Stimulated activated naive CD8-positive, alpha-beta T cell treated with anti-CD3 and anti-CD28 coated beads, Interleukin-15, Interleukin-2, amounts not matched to agents 100 ng/mL and 50 ng/mL, for 24 hours (primary cell): ENCODE measurements around the gene TCF7L2.

Experiments
- H3K27ac Mint-ChIP-seq: one replicate; pipeline ENCODE4 v1.8.0; 2021; ENCODE audit warnings: mild to moderate bottlenecking, mixed read lengths
- H3K27me3 Mint-ChIP-seq: one replicate; pipeline ENCODE4 v1.8.0; 2021; ENCODE audit warnings: mixed read lengths
- H3K36me3 Mint-ChIP-seq: one replicate; pipeline ENCODE4 v1.8.0; 2021; ENCODE audit warnings: low read depth, mixed read lengths
- H3K4me1 Mint-ChIP-seq: one replicate; pipeline ENCODE4 v1.8.0; 2021; ENCODE audit warnings: low read depth, mixed read lengths
- H3K4me3 Mint-ChIP-seq: one replicate; pipeline ENCODE4 v1.8.0; 2021; ENCODE audit warnings: mild to moderate bottlenecking, mixed read lengths
- H3K9me3 Mint-ChIP-seq: one replicate; pipeline ENCODE4 v1.8.0; 2021; ENCODE audit warnings: mixed read lengths

TCF7L2 gene

GRCh38 chr10:113151190-113151666 is 201.2 kb downstream of the TCF7L2 start:
- Mint-ChIP-seq H3K9me3 (no peaks in the 10 kb centered on the region), H3K4me3 (no peak overlapping the region), H3K4me1 (no peaks in the 10 kb centered on the region), H3K27ac (no peak overlapping the region), H3K36me3 (peaks cover 22% of the 10 kb centered on the region), H3K27me3 (no peaks in the 10 kb centered on the region)

- H3K27ac Mint-ChIP-seq = no peak overlapping the region
Measured at GRCh38 chr10:113153493-113154102, 203.6 kb downstream of the TCF7L2 start.

DNA sequence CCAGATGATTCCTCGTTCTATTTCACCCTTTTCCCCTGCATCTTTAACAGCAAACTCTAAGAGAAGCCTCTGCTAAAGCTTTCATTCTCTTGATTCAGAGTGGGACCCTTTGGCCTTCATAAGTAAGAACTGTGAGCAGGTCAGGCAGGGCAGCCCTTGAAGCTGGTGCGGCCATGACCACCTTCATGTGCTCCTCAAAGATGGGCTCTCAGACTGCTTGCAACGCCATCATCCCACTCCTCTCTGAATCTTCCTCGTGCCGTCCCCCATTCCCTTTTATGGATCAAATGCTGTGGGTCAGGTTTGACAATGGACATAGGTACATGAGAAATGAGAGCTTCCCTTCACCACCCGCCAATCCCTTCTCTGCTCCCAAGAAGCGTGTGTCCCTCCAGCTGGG is 207.4 kb downstream of the TCF7L2 start:
- Mint-ChIP-seq H3K36me3 (peaks cover 15% of the 10 kb centered on the region), H3K9me3 (no peaks in the 10 kb centered on the region)

More at GRCh38 chr10:113153493-113154102, 203.6 kb downstream of the TCF7L2 start:
- H3K27me3 Mint-ChIP-seq = no peaks in the 10 kb centered on the region
- H3K36me3 Mint-ChIP-seq = peaks cover 25% of the 10 kb centered on the region
- H3K9me3 Mint-ChIP-seq = no peaks in the 10 kb centered on the region
- no peak overlapping the region for H3K4me3 Mint-ChIP-seq
- H3K4me1 Mint-ChIP-seq = no peaks in the 10 kb centered on the region

GRCh38 chr10:113158183-113158582 is 208.1 kb downstream of the TCF7L2 start:
- H3K36me3 Mint-ChIP-seq = peaks cover 11% of the 10 kb centered on the region
- no peak overlapping the region for H3K4me3 Mint-ChIP-seq
- no peak overlapping the region for H3K27ac Mint-ChIP-seq
- H3K9me3 Mint-ChIP-seq = no peaks in the 10 kb centered on the region
- H3K4me1 Mint-ChIP-seq = no peaks in the 10 kb centered on the region
- H3K27me3 Mint-ChIP-seq = no peaks in the 10 kb centered on the region

More for the DNA sequence above, 207.4 kb downstream of the TCF7L2 start:
- Mint-ChIP-seq H3K27me3 (no peaks in the 10 kb centered on the region), H3K4me3 (no peak overlapping the region), H3K27ac (no peak overlapping the region), H3K4me1 (no peaks in the 10 kb centered on the region)

- Mint-ChIP-seq H3K27ac (no peak overlapping the region), H3K27me3 (no peaks in the 10 kb centered on the region), H3K4me1 (no peaks in the 10 kb centered on the region), H3K4me3 (no peak overlapping the region), H3K36me3 (peaks cover 4% of the 10 kb centered on the region), H3K9me3 (no peaks in the 10 kb centered on the region)
Measured at GRCh38 chr10:113159563-113159962, 209.5 kb downstream of the TCF7L2 start.

DNA sequence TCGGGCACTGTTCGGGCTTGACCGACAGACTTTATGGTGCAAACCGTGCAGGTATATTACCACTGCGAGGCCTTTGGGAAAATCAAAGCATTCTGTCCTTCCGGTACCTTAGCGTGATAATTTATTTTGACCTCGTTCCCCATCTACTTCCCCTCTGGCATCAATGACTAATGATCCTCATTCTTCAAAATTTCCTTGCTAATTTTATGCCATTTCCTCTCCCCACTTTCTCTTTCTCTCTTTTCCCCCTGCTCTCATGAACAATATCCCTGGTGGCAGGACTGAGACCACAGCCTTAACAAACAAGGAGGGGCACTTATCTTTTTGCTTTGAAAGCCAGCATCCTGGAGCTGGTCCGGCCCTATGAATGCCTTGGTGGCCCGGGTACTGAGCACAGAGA is 210.6 kb downstream of the TCF7L2 start:
- H3K36me3 Mint-ChIP-seq = peaks cover 4% of the 10 kb centered on the region
- no peak overlapping the region for H3K4me3 Mint-ChIP-seq
- no peaks in the 10 kb centered on the region for H3K4me1 Mint-ChIP-seq
- H3K27ac Mint-ChIP-seq = no peak overlapping the region
- H3K9me3 Mint-ChIP-seq = no peaks in the 10 kb centered on the region
- no peaks in the 10 kb centered on the region for H3K27me3 Mint-ChIP-seq

GRCh38 chr10:113161066-113161465 is 211.0 kb downstream of the TCF7L2 start:
- H3K9me3 Mint-ChIP-seq = no peaks in the 10 kb centered on the region
- H3K4me3 Mint-ChIP-seq = no peak overlapping the region
- no peaks in the 10 kb centered on the region for H3K27me3 Mint-ChIP-seq
- H3K4me1 Mint-ChIP-seq = no peaks in the 10 kb centered on the region
- peaks cover 4% of the 10 kb centered on the region for H3K36me3 Mint-ChIP-seq
- H3K27ac Mint-ChIP-seq = no peak overlapping the region

GRCh38 chr10:113162960-113163359 is 212.9 kb downstream of the TCF7L2 start:
- no peak overlapping the region for H3K27ac Mint-ChIP-seq
- peaks cover 2% of the 10 kb centered on the region for H3K36me3 Mint-ChIP-seq
- no peak overlapping the region for H3K4me3 Mint-ChIP-seq
- H3K27me3 Mint-ChIP-seq = no peaks in the 10 kb centered on the region
- H3K9me3 Mint-ChIP-seq = no peaks in the 10 kb centered on the region
- H3K4me1 Mint-ChIP-seq = no peaks in the 10 kb centered on the region

DNA sequence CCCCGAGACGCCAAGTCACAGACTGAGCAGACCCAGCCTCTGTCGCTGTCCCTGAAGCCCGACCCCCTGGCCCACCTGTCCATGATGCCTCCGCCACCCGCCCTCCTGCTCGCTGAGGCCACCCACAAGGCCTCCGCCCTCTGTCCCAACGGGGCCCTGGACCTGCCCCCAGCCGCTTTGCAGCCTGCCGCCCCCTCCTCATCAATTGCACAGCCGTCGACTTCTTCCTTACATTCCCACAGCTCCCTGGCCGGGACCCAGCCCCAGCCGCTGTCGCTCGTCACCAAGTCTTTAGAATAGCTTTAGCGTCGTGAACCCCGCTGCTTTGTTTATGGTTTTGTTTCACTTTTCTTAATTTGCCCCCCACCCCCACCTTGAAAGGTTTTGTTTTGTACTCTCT is 215.6 kb downstream of the TCF7L2 start:
- no peaks in the 10 kb centered on the region for H3K27me3 Mint-ChIP-seq
- no peak overlapping the region for H3K27ac Mint-ChIP-seq
- H3K4me1 Mint-ChIP-seq = peaks cover 13% of the 10 kb centered on the region
- no peak overlapping the region for H3K4me3 Mint-ChIP-seq
- H3K36me3 Mint-ChIP-seq = no peaks in the 10 kb centered on the region
- no peaks in the 10 kb centered on the region for H3K9me3 Mint-ChIP-seq

- Mint-ChIP-seq H3K36me3 (no peaks in the 10 kb centered on the region), H3K4me1 (peaks cover 13% of the 10 kb centered on the region), H3K4me3 (no peak overlapping the region), H3K27me3 (no peaks in the 10 kb centered on the region), H3K27ac (no peak overlapping the region), H3K9me3 (no peaks in the 10 kb centered on the region)
Measured at GRCh38 chr10:113167702-113168101, 217.7 kb downstream of the TCF7L2 start.

DNA sequence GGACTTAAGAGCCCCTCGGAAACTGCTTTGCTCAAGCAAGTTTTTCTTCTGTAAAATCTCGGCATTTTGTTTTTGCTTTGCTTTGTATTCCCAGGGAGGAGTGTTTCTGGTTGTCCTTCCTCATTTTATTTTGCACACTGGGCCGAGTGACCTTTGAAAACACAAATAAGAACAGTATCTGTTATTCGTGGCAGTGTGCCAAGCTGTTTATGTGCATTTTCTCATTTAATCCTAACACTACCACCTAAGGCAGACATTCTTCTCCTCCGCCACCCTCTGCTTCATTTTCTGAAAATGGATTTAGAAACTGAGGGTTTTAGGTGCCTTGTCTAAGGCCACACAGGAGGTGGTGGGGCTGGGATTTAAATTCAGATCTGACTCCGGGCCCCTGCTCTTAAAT is 218.5 kb downstream of the TCF7L2 start:
- Mint-ChIP-seq H3K27me3 (no peaks in the 10 kb centered on the region), H3K36me3 (no peaks in the 10 kb centered on the region), H3K27ac (no peak overlapping the region), H3K4me1 (peaks cover 13% of the 10 kb centered on the region), H3K4me3 (no peak overlapping the region), H3K9me3 (no peaks in the 10 kb centered on the region)

DNA sequence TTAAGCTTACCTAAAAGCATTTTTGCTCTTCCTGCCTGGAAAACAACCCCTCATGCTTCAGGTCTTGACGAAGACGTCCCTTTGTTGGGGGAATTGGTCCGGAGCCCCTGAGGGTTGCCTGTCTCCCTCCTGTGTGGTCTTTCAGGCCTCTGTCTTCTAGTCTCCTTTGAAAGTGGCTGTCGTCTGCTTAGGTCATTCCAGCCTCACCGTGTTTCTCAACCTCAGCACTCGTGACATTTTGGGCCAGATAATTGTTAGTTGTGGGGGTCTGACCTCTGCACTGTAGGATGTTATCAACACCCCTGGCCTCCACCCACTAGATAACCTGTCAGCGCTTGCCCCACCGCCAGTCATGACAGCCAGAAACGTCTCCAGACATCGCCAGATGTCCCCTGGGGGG is 219.1 kb downstream of the TCF7L2 start:
- no peaks in the 10 kb centered on the region for H3K36me3 Mint-ChIP-seq
- no peak overlapping the region for H3K4me3 Mint-ChIP-seq

DNA sequence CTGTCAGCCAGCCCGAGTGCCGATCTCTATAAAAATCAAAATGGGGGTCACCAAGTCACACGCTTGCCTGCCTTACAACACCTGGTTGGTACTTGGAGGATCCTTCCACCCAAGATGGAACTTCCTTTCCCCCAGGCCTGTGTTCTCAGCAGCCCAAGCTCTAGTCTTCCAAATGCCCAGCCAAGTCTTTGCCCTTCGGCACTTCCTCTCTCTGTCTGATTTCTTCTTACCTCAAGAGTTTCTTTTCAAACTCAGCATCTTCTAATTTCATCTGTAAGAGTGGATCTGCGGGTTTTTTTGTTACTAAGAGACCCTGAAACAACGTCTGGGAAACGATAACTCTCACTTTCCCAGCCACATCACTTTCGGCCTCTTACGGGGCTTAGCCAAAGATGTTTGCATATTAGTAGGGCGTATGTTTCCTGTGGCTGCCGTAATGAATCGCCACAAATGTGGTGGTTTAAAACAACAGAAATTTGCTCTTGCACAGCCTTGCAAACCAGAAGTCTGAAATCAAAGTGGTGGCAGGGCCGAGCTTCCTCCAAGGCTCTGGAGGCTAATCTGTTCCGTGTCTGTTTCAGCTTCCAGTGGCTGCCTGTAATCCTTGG is 219.9 kb downstream of the TCF7L2 start:
- Mint-ChIP-seq H3K27me3 (no peaks in the 10 kb centered on the region), H3K36me3 (no peaks in the 10 kb centered on the region), H3K4me1 (peaks cover 13% of the 10 kb centered on the region), H3K27ac (no peak overlapping the region), H3K4me3 (no peak overlapping the region), H3K9me3 (no peaks in the 10 kb centered on the region)

More for the DNA sequence above, 219.1 kb downstream of the TCF7L2 start:
- no peaks in the 10 kb centered on the region for H3K27me3 Mint-ChIP-seq
- H3K4me1 Mint-ChIP-seq = peaks cover 13% of the 10 kb centered on the region
- no peak overlapping the region for H3K27ac Mint-ChIP-seq
- H3K9me3 Mint-ChIP-seq = no peaks in the 10 kb centered on the region

DNA sequence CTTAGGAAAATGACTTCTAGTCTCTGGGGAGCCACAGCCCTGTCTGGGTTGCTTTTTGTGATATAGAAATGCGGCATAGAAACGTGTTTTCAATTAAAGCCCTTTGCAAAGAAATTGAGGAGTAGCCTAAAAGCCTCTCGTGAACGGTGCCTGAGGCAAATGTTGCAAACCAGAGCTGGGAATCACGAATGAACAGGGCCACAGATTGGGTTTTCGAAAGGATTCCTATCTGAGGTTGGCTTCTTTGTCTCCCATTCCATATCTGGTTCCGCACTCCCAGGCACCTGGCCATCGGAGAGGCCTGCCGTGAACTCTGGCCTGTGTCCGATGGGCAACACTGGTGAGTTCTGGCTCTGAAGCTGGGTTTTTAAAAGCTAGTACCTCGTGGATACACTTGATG is 221.6 kb downstream of the TCF7L2 start:
- no peaks in the 10 kb centered on the region for H3K27me3 Mint-ChIP-seq
- H3K27ac Mint-ChIP-seq = no peak overlapping the region
- H3K4me1 Mint-ChIP-seq = peaks cover 13% of the 10 kb centered on the region
- no peaks in the 10 kb centered on the region for H3K9me3 Mint-ChIP-seq
- H3K4me3 Mint-ChIP-seq = no peak overlapping the region
- H3K36me3 Mint-ChIP-seq = no peaks in the 10 kb centered on the region

GRCh38 chr10:113175176-113175575 is 225.1 kb downstream of the TCF7L2 start:
- Mint-ChIP-seq H3K9me3 (no peaks in the 10 kb centered on the region), H3K4me1 (peaks cover 4% of the 10 kb centered on the region), H3K27ac (no peak overlapping the region), H3K36me3 (no peaks in the 10 kb centered on the region), H3K27me3 (no peaks in the 10 kb centered on the region), H3K4me3 (no peak overlapping the region)
